CD4-positive, alpha-beta T cell treated with Interleukin-21 for 1 hour (primary cell): Measurements from ENCODE around the gene SRPK2.

ENCODE experiments used
- DNase-seq: peaks from one replicate; pipeline ENCODE4 v3.0.0-alpha.2; 2020

The SRPK2 gene

GRCh38 chr7:105178928-105179541 lies 209.7 kb downstream of the SRPK2 start:
- no peak for DNase-seq

GRCh38 chr7:105178177-105178576 lies 210.5 kb downstream of the SRPK2 start:
- DNase-seq: no peak

GRCh38 chr7:105177026-105177425 lies 211.7 kb downstream of the SRPK2 start:
- DNase-seq: no peak

- DNase-seq: no peak
Observed at GRCh38 chr7:105173586-105173985, 215.1 kb downstream of the SRPK2 start.

GRCh38 chr7:105164751-105165150 lies 224.0 kb downstream of the SRPK2 start:
- DNase-seq: no peak

- DNase-seq: no peak
Observed at GRCh38 chr7:105163718-105164117, 225.0 kb downstream of the SRPK2 start.

- no peak for DNase-seq
Observed at GRCh38 chr7:105161366-105161765, 227.4 kb downstream of the SRPK2 start.

- DNase-seq: no peak
Observed at GRCh38 chr7:105157278-105157677, 231.4 kb downstream of the SRPK2 start.

- DNase-seq: no peak
Observed at GRCh38 chr7:105156731-105157130, 232.0 kb downstream of the SRPK2 start.

- no peak for DNase-seq
Observed at GRCh38 chr7:105154084-105154483, 234.6 kb downstream of the SRPK2 start.

- no peak for DNase-seq
Observed at GRCh38 chr7:105153531-105153930, 235.2 kb downstream of the SRPK2 start.

- DNase-seq: no peak
Observed at GRCh38 chr7:105151152-105151551, 237.6 kb downstream of the SRPK2 start.

- DNase-seq: no peak
Observed at GRCh38 chr7:105149827-105150226, 238.9 kb downstream of the SRPK2 start.

GRCh38 chr7:105141068-105141467 lies 247.7 kb downstream of the SRPK2 start:
- DNase-seq: peak; percentile 13

- DNase-seq: no peak
Observed at GRCh38 chr7:105139381-105139780, 249.3 kb downstream of the SRPK2 start.

GRCh38 chr7:105137898-105138297 lies 250.8 kb downstream of the SRPK2 start:
- no peak for DNase-seq

- no peak for DNase-seq
Observed at GRCh38 chr7:105136221-105136620, 252.5 kb downstream of the SRPK2 start.

GRCh38 chr7:105133986-105134655 lies 254.6 kb downstream of the SRPK2 start:
- no peak for DNase-seq

GRCh38 chr7:105133358-105133757 lies 255.4 kb downstream of the SRPK2 start:
- DNase-seq: no peak

GRCh38 chr7:105132835-105133234 lies 255.9 kb downstream of the SRPK2 start:
- DNase-seq: no peak

- DNase-seq: no peak
Observed at GRCh38 chr7:105132335-105132734, 256.4 kb downstream of the SRPK2 start.

- DNase-seq: no peak
Observed at GRCh38 chr7:105131890-105132289, 256.8 kb downstream of the SRPK2 start.

- no peak for DNase-seq
Observed at GRCh38 chr7:105131033-105131656, 257.6 kb downstream of the SRPK2 start.

- no peak for DNase-seq
Observed at GRCh38 chr7:105130580-105130979, 258.1 kb downstream of the SRPK2 start.
